Measurements from ENCODE around the gene EEF1A1.

The EEF1A1 gene

DNA sequence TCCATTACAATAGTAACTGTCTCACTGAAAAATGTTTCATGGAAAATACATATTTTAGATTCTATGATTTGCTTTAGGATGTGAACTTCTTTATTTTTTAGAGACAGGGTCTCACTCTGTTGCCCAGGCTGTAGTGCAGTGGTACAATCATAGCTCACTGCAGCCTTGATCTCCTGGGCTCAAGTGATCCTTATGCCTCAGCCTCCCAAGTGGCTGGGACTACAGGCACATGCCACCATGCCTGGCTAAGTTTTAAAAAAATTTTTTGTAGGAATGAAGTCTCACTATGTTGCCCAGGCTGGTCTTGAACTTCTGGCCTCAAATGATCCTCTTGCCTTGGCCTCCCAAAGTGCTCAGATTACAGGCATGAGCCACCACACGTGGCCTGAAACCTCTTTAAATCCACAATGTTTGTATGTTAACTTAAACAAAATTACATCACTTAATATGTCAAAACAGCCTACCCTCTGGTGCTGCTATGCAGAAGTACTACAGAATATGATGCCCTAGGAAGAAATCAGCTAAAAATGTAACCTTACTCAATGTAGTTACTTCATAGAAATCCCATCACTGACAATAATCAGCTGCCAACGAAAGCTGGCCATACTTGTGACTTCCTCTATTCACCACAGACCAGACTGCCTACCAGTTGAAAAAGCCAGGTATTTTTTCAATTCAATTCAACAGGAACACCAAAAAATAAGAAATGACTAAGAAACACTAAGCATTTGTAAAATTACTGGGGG, 17.6 kb downstream of the EEF1A1 start:
- DNase-seq, result no peak

DNA sequence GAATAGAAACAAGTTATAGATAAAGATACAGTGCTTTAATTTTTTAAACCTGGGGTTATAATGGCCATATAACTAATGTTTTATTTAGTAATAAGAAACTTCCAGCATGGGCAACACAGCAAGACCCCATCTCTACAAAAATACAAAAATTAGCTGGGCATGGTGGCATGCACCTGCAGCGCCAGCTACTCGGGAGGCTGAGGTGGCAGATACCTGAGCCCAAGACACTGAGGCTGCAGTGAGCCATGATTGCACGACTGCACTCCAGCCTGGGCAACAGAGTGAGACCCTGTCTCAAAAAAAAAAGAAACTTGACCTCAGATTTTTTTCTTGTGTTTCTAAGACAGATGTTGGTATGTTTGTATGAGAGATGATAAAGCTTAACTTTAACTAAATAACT, 22.9 kb downstream of the EEF1A1 start:
- no peak for DNase-seq

DNA sequence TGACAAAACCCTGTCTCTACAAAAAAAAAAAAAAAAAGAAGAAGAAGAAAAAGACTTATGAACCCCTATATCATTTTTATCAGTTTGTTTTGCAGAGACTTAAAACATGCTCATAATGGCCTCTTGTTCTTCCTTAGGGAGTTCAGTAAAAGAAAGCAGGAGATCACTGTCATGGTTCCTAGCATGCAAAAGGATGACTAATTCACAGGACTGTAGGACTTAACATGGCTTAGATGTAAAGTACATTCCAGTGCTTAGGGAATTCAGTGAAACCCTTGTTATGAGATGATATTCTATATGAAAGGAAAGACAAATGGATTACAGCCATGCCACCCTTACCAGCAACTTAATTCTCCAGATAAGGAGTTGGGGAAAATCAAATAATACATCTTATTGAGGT, 29.5 kb downstream of the EEF1A1 start:
- DNase-seq, result no peak

DNA sequence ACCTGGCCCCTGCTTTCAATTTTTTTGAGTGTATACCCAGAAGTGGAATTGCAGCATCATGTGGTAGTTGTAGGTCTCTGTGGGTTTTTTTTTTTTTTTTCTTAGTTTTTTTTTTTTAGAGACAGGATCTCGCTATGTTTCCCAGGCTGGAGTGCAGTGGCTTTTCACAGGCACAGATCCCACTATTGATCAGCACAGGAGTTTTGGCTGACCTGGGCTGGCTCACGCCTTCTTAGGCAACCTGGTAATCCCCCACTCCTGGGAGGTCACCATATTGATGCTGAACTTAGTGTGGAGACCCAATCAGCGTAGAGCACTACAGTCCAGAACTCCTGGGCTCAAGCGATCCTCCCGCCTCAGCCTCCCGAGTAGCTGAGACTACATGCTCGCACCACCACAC, 33.4 kb downstream of the EEF1A1 start:
- DNase-seq, result no peak

DNA sequence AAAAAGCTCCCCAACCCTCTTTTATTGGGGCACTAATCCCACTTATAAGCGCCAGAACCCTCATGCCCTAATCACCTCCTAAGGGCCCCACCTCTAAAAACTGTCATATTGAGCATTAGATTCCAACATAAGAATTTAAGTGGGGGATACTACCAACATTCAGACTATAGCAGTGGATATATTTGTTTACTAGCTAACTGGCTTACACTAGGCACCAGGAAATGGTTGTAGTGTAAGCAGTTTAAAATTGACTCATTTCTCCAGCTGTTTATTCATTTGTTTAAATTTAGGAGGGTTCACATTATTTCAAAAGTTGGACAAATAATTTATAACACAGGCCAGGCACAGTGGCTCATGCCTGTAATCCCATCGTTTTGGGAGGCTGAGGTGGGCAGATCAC, 36.4 kb downstream of the EEF1A1 start:
- no peak for DNase-seq

DNA sequence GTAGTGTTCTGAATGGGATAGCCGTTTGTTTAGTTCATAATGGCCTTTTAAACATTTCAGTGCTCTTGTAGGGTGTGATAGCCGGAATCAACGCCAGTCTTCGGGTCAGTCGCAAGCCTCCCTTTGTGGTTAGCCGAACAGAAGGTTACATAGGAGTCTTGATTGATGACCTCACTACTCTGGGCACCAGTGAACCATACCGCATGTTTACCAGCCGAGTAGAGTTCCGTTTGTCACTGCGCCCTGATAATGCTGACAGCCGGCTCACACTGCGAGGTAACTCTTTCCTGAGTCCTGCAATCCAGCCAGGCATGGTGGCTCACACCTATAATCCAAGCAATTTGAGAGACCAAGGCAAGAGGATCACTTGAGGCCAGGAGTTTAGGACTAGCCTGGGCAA, 38.9 kb downstream of the EEF1A1 start:
- DNase-seq, result no peak

DNA sequence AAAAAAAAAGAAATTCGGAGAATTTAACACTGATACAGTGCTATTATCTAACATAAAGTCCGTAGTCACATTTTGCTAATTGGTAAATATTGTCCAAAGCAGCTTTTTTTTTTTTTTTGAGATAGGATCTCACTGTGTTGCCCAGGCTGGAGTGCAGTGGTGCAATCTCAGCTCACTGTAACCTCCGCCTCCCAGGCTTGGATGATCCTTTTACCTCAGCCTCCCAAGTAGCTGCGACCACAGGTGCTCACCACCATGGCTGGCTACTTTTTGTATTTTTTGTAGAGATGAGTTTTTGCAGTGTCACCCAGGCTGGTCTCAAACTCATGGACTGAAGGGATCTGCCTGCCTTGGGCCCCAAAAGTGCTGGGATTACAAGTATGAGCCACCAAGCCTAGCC, 43.4 kb downstream of the EEF1A1 start:
- DNase-seq, result no peak

DNA sequence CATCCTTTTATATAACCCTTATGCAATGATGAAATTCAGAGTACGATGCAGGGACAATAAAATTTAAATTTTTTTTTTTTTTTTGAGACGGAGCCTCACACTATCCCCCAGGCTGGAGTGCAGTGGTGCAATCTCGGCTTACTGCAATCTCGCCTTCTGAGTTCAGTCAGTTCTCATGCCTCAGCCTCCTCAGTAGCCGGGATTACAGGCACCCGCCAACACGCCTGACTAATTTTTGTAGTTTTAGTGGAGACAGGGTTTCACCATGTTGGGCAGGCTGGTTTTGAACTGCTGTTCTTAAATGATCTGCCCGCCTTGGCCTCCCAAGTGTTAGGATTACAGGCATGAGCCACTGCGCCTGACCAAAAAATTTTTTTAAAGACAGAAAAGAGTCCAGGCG, 44.1 kb downstream of the EEF1A1 start:
- DNase-seq, result no peak

DNA sequence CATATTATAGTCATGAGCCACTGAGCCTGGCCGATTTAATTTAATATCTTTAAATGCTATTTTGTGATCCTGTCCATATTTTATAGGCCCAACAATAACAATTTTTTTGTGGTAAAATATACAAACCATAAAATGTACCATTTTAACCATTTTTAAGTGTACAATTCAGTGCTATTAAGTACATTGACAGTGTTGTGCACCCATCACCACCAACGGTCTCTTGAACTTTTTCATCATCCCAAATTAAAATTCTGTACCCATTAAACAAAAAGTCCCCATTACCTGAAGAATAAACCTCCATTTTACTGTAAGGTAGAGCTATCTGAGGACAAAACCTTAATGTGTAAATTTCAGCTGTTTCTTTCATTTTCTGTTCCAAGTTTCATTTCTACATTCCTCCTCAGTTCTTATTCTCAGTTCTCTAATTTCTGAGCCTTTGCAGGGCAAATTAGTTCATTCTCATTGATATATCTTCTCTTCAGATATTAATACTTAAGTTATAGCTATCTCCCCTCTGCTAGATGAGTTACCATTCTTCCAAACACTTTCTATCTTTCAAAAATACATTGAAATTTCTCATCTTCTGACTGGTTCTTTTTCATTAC, 49.0 kb downstream of the EEF1A1 start:
- no peak for DNase-seq
